NCI-H2196 treated with DMSO at 0.1 percent for 48 hours (cell line): ENCODE results near the gene EGLN3.
"Not testable (repeated sequence)": the region's sequence is repeated elsewhere in the genome, so short reads cannot be mapped to it uniquely, and the experiment has no call there.

Experiments used
- DNase-seq: peaks from one replicate; lab custom pipeline; 2025; ENCODE audit not compliant: unreplicated experiment; lab: John Stamatoyannopoulos, UW

The EGLN3 gene

DNA sequence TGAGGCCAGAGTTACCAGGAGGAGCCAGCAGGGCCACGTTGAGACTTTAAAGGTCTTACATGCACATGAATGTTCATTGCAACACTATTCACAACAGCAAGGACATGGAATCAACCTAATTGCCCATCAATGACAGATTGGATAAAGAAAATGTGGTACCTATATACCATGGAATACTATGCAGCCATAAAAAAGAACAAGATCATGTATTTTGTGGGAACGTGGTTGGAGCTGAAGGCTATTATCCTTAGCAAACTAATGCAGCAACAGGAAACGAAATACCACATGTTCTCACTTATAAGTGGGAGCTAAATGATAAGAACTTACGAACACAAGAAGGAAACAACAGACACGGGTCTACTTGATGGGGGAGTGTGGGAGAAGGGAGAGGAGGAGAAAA lies 11.6 kb upstream of the EGLN3 start:
- not testable (repeated sequence) for DNase-seq

DNA sequence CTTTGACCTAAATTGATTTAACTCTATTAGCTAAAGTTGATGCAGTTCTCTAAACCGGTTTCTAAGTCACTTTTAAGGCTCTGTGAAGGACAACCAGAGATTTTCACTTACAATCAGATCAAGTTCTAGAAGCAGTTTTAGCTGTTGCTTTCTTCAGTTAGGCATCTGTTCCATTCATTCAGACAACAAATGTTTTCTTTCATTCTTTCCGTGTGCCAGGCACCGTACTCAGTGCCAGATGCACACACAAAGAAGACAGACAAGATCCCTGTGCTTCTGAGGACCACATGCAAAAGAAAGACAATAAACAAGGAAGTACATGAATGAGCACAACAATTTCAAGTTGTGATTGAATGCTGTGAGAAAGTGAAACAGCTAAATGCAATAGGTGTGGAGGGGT lies 11.1 kb upstream of the EGLN3 start:
- DNase-seq: no peak

DNA sequence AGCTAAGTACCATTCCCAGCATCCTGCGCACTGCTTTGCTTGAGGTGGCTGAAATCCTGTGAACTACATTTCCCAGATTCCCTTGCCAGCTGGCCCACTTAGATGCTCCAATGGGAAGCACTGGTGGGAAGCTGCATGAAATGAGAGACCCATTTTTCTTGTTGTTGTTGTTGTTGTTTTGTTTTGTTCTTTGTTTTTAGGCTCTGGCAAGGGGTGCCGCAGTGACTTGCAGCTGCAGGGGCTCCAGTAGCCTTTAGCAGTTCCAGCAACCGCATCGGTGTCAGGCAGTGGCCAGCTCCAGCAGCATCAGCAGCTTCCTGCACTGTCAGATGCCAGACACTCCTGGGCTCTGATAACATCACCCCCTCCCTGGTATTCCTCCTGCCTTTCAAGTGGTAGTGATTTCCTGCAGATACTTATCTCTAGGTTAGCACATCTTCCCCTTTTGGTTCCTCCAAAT lies 8.8 kb upstream of the EGLN3 start:
- no peak for DNase-seq

DNA sequence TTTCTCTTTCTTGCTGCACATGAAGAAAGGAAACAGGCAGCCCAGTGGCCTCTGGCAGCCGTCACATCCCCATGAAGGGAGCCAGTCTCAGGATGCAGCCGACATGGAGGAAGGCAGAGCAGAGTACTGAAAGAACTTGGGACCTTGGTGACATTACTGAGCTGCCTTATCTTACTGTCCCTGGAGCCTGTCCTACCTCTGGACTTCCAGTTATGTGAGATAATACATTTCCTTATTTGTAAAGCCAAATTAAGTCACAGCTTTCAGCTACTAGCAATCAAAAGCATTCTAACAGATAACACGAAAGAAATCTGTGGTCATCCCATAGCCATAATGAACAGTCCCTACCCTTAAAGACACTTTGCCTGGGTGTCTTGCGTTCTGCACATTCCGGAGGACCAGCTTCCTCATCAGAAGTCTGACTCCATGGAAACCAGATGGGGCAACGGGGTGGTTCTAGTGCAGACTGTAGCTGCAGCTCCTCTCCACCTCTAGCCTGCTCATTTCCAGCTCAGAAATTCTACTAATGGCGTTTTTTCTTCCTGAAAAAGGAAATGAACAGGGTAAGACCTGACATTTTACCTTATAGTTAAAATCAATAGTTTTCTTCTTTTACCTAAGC lies 7.8 kb upstream of the EGLN3 start:
- DNase-seq: no peak

DNA sequence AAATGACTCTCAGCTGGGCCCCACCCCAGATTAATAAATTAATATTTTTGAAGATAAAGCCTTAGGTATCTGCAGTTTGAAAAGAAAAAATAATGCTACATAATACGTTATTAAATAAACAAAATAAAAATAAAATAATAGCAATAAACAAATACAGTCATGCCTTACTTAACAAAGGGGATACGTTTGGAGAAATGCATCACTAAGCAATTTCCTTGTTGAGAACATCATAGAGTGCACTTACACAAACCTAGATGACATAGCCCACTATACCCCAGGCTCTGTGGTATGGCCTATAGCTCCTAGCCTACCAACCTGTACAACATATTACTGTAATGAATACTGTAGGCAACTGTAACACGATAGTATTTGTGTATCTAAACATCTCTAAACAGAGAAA lies 7.1 kb upstream of the EGLN3 start:
- no peak for DNase-seq

DNA sequence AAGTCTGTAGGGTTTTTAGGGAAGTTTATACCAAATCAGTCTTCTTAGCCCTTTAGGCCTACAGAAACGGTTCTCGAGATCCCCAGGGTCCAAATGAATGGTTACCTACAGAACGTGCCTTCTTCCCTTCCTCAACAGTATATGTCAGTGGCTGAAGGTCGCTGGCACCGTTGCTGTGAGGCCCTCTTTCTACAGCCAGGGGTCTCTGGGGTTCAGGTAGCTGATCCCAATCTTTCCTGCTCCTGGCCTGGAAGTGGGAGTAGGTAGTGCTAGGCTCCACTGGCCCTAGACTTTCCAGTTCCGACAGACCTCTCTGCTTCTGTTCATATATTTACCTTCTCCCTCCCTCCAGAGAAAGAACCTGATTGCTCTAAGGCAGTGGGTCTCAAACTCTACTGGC lies 6.4 kb upstream of the EGLN3 start:
- DNase-seq: no peak

DNA sequence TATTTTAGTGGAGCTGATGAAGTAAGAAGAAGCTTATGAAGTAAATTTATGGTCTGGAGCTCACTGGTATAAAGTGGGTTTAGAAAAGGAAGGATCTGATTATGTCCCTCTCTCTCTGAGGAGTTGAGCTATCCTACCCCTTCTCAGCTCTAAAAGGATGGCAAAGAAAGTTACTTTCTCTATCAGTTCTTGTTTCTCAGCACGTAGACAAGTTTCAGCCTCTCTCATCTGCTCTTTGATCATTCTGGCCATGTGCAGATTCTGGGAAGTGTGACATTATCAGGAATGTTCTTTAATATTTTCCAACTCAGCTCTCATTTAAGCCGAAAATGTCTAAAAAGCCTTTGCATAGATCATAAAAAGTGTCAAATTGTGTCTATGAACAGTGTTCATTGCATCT lies 5.8 kb upstream of the EGLN3 start:
- no peak for DNase-seq

DNA sequence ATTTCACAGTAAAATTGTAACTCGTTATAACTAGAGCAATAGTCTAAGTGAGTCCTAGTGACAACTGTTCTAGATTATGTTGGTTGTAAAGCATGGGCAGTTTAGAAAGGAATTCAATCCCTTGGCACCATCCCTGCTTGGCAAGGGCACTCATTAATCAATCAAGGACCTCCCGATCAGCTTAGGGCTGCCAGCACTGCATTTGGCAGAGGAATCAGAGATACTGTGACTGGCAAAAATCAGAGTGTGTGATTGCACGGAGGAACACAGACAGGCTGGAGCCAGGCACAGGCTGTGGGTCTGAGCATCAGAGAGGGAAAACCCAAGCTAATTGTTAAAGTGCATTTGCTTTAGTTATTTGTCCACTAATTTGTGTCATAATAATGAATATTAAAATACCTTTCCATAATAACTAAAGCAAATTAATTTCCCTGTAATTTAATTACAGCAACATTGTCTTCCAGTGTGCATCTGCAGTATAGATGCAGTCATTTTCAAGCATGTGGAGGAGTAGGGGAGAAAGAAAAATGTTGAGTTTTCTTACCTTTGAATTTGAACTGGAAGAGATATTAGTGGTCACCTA lies 3.2 kb upstream of the EGLN3 start:
- no peak for DNase-seq

DNA sequence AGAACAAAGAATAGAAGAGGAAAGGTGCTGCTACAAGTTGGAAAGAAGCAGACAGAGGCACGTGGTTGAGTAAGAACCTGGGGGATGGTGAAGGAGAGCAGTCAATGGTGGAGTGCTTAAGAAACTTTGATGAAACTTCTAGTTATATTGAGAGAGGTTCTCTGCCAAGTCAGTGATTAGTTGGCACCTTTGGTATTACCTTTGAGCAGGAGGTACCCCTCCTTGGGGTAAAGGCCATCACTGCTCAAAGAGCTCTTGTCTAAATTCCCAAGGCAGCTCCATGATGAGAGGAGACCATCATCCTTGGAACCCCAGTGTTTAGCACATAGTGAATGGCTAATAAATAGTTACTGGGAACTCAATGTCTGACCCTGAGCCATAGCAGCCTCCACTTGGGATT lies 1.7 kb upstream of the EGLN3 start:
- DNase-seq: no peak

DNA sequence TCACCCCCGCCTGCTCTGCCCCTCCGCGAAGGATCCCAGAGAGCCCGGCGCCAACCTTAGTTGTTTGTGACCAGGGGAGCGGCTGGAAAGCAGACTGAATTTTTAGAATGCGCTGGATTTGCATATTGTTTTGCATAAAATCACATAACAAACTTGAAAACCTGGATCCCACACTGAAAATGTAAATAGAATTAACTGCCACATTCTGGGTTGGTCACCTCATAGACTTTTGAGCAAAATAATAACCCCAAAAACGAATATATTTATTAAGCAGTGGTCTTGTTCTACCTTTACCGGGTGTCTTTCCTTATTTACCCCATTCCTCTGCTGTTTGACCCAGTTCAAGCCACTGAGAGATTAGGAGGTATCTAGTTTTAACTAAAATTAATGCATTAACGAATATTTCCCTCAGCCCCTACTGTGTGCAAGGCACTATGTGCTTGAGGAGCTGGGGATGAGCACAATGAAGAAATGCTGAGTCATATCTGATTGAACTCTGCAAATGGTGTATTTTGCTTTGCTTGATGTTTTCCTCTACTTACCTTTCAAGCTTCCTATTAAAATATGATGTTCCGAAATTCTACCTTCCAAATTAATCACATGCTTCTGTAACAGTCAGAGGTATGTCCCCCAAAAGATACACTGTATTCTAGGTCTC lies 438 bp upstream of the EGLN3 start:
- DNase-seq: no peak

DNA sequence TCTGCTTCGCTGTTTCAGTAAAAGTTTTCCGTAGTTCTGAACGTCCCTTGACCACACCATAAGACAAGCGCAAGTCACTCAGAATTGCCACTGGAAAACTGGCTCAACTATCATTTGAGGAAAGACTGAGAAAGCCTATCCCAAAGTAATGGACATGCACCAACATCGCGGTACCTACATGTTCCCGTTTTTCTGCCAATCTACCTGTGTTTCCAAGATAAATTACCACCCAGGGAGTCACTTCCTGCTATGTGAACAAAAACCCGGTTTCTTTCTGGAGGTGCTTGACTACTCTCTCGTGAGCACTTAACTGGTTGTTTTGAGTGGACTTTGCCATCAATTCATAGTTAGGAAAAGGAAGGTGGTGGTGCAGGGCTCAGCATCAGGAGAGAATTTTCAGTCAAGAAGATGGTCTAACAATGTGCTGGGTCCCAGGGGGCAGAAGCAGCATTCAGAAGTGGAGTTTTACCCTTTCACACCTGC lies 1.4 kb downstream of the EGLN3 start:
- no peak for DNase-seq

DNA sequence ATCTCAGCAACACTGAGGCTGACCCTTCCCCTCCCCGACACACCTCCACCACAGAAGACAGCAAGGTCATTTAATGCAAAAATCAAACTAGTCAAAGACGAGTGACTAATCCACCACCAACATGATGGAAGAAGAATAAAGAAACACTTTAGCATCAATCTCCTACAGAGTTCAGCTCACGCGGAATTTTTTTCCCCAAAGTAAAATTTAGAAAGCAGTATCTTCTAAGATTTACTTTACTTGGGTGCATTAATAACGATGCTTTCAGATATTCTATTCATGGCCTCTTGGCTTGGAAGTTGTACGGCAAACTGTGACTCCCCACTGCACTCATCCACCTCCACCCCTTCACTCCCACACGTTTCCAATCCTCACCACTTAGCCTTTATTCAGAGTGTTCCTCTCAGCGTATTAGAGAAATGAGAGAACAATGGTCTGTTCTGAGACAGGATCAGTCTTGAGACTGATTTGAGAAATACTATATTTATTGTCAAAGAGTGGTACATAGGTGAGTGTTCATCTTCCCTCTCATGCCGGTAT lies 1.9 kb downstream of the EGLN3 start:
- no peak for DNase-seq

DNA sequence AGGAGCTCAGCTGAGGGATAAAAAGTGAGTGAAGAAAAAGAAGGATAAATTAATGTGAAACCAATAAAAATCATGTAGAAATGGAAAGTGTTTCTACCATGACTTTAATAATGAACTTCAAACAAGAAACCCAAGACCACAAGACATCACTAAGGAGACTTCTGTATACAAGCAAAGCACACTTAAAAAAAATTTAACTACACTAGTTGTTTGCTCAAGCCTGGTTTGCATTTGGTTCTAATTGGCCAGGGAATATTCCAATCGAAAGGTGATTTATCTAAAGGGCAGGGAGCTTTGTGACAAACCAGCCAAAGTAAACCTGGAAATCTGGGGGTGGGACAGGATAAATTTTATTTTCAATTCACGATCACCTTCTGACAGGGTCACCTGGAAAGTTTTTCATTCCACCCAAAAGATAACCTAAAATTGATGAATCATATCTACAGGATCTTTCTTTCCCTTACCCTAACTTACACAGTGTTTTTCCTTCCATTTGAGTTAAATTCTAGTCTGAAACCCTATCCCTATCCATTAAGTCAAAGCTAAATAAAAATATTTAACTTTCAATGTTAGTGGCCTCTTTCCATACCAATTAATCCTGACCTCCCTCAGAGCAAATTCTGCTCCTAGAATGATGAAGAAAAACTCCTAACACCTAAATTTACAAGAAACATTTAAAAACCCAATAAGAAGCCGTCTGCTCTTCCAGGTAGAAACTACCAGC lies 2.6 kb downstream of the EGLN3 start:
- no peak for DNase-seq

DNA sequence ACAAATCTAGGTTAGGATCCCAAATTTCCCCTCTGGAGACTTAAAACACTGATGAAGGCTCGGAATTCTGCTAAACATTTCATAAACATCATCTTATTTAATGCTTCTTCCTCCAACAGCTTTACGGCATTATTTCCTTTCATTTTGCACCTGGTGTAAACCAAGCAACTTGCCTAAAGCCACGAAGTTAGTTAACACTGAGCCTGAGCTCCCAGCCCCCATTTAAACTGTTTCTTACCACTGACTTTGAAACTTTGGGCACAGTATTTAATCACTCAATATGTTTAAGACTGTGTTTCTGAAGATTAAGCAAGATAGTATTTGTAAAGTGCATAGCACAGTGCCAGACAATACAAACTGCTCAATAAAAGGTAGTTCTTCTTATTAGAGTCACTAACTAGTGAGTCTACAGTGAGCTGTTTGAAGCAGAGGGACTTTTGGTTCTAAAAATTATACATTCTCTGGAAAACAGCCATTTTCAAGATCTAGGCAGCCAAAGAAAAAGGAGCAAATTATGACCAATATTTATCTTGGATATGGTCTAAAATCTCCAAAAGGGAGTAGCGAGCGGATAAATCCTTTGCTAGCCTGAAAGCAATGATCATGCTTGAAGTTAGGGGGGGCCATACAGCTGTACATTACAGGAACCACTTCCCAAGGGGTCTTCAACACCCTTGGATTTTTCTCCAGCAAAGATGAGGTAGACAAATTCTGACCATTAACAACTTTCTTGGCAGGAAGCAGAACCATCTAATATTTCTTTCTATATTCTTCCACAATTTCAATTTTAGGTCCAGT lies 4.0 kb downstream of the EGLN3 start:
- DNase-seq: no peak

DNA sequence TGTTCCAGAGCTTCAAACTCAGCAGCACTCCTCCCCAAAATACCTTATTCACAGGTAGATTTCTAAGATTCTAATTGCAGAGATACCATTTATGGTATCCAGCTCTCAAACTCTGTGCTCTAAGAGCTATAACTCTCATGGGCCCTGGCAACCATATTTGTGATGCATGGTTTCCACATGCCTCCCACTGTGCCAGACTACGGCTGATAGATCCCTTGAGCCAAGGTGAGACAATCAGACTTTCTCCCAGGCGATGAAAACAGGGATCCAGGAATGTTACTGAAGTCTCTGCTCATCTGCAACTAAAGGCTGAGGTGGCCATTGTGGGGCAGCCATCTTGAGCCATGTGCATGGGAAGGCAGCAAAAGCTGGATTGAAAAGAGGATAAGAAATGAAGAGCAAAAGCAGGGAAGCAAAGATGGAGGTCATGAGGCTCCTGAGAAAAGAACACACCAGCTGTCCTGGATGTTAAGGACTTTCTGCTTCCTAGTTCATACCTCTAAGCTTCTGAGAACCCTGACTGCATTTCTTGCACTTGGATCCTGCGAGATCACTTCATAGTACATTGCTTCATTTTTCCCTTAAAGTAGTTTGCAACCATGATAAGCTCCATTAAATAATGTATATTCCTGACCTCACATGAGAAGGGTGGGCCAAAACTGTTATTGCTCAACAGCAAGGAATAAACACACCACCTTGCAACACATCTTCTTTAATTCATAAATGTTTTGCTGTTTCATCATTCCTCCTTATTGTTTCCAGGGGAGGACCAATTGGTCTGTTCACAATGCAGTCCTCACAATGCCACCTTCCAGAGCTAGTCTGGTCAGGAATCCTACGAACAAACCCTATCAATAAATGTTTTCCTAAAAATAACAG lies 5.4 kb downstream of the EGLN3 start:
- no peak for DNase-seq

DNA sequence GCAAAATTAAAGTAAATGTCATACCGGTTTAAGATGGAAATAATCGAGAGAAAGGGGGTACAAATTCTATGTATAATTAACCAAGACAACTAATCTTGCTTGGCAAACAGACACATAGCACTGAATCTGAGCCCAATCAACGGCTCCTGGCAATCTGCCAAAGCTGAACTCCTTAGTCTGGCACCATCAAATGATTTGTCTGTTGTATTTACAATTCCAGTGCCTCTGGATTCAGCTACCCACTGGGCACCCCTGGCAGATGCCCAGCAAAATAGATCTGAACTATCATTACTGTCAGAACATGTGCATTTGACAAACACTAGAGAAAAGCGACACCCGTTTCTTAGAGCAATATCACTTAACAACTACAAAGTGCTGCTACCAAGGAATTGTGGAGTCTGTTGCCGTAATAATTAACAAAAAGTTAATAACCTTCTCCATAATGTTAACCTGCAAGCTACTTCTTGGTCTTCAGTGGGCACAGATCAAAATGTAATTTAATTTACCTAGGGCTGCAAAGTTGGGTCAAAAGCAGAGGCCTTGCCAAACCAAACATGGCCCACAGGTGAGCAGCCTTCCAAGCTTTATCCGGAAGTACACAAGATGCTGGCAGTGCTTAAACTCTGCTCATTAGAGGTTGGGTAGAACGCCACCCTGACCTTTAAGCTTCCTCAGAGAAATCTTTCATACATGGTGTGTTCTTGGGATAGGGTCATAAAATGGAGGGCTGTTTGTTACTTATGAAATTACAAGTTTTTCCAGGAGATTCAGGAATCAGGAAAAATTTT lies 7.6 kb downstream of the EGLN3 start:
- peak; percentile 67 for DNase-seq

DNA sequence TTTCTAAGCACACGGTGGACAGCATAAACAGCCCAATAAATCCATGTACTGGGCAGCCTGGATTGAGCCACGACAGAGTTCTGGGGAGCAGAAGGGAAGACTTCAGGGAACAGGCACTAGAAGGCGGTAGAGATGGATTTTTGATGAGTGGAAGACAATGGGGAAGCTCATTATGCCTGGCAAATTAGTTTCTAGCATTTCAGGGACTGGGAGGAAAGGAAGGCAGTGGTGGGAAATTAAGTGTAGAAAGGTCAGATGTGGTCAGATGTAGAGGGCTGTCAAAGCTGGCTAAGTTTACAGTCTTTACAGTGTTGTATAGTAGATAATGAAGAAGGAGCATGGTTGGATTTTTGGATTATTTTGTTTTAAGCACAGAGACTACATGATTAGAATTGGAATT lies 9.2 kb downstream of the EGLN3 start:
- no peak for DNase-seq

DNA sequence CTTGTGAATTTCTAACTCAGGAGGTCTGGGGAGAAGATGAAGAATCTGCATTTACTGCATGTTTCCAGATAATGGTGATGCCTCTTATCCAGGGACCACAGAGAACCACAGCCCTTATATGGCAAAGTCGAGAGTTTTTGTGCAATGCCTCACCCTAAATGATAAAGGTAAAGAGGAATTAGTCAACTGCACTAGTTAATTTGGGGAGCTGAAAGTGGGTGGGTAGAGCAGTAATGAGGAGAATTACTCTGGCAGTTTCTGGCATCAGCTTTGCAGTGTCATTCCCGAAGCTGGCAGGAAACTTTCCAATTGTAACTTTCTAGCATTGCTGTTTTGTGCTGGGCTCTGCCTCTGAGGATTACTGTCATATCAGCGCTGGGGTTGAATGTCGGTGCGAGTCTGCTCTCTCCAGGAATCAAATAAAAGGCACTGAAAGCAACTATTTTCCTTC lies 10.3 kb downstream of the EGLN3 start:
- no peak for DNase-seq
